GM03348 (cell line): ENCODE data around the gene HK1.
A peak's percentile ranks its signal among the peaks of the same experiment; 100 is the strongest.
"Not testable (repeated sequence)": the region's sequence is repeated elsewhere in the genome, so short reads cannot be mapped to it uniquely, and the experiment has no call there.

Source experiments
- DNase-seq: peaks from one replicate; pipeline ENCODE4 v3.0.0; 2012; ENCODE audit warnings: low spot score

The HK1 gene

GRCh38 chr10:69419744-69420126, 141.4 kb downstream of the HK1 start:
- DNase-seq, result no peak

- DNase-seq, result no peak
Measured at GRCh38 chr10:69421611-69422308, 143.5 kb downstream of the HK1 start.

- no peak for DNase-seq
Measured at GRCh38 chr10:69422676-69423075, 144.4 kb downstream of the HK1 start.

DNA sequence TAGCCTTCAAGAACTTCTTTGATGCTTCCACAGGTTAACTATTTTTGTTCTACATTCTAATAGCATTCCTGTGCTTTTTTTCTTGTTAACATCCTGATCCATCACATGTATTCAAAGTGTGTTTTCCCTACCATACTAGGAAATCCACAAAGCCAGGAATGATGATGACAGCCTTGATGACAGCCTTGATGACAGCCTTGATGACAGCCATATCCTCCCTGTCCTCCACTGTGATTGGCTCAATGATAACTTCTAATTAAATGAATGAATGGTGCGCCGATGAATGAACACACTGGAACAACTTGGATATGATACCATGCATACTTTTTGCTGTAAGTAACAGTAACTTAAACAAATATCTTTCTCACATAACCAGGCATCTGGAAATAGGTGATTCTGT, 146.7 kb downstream of the HK1 start:
- no peak for DNase-seq

DNA sequence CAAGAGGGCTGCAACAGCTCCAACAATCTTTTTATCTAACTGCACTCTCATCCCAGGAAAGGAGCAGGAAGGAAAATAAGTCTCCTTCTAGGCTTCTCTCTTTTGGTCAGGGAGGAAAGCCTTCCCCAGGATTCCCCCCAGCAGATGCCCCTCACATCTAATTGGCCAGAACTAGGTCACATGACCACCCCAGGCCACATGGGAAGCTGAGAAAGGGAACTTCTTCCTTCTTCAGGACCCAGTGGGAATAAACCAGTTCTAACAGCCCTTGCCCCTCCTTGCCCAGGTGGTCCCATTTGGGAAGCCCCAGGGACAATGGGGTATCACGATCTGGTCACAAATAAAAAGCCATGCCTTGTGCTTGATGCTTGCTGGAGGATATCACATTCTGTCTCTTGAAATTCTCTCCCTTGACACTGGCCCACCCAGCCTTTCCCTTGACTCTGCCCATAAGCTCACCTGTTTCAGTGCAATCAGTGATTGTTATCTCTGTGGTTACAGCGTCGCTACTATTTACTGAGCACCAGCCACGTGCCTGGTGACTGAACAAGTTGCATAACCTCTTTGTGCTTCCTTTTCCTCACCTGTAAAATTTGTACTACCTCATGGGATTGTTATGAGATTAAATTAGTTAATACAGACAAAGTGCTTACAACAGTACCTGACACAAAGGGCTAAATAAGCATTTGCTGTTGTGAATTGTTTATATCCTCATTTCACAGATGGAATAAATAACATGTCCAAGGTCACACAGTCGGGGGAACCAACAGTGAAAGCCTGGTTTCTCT, 147.4 kb downstream of the HK1 start:
- DNase-seq, result no peak

GRCh38 chr10:69426376-69426727, 148.1 kb downstream of the HK1 start:
- no peak for DNase-seq

GRCh38 chr10:69428165-69428564, 149.9 kb downstream of the HK1 start:
- no peak for DNase-seq

DNA sequence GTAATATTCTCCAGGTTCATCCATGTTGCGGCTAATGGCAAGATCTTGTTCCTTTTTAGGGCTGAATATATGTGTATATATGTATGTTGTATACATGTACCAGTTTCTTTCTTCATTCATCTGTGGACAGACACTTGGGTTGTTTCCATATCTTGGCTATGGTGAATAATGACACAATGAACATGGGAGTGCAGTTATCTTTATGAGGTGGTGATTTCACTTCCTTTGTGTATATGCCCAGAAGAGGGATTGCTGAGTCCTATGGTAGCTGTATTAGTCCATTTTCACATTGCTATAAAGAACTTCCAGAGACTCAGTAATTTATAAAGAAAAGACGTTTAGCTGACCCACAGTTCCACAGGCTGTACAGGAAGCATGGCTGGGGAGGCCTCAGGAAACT, 155.9 kb downstream of the HK1 start:
- DNase-seq, result no peak

DNA sequence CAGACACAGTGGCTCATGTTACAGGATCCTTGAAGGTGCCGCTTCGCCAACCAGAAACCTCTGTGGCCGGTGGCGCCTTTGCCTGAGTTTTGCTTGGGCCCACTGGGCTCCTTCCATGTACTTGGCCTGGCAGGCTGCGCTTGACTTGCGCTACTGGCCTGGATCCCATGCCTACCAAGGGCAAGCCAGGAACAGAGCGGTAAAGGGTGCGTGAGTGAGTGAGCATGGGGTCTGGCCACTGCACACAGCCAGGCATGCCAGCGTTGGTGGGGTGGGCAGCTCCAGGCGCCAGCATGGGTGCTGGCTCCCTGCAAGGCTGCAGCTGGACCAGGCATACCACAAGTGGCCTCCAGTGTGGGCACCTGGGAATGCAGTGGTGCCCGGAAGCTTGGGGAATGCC, 156.6 kb downstream of the HK1 start:
- no peak for DNase-seq

DNA sequence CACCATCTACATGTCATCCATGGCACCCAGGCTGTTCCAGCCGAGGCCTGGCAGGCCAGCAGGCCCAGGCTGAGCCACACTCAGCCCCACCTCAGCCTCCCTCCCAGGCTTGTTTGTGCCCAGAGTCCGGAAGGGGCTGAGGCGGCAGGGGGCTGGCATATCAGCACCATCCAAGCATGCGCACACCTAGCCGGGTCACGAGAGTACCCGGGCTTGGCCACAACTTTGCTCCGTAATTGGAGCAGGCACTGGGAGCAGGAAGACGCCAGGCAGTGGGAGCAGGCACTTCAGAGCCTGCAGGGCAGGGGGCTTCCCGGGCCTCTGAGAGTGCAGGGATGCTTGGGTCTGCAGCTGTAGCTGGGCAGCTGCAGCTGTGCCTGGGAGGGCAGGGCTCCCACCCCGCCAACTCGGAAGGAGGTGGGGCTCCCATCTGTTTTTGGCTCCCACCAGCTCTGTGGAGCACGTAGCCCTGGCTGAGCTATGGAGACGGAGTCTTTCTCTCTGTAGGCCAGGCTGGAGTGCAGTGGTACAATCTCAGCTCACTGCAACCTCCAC, 157.7 kb downstream of the HK1 start:
- DNase-seq, result no peak

DNA sequence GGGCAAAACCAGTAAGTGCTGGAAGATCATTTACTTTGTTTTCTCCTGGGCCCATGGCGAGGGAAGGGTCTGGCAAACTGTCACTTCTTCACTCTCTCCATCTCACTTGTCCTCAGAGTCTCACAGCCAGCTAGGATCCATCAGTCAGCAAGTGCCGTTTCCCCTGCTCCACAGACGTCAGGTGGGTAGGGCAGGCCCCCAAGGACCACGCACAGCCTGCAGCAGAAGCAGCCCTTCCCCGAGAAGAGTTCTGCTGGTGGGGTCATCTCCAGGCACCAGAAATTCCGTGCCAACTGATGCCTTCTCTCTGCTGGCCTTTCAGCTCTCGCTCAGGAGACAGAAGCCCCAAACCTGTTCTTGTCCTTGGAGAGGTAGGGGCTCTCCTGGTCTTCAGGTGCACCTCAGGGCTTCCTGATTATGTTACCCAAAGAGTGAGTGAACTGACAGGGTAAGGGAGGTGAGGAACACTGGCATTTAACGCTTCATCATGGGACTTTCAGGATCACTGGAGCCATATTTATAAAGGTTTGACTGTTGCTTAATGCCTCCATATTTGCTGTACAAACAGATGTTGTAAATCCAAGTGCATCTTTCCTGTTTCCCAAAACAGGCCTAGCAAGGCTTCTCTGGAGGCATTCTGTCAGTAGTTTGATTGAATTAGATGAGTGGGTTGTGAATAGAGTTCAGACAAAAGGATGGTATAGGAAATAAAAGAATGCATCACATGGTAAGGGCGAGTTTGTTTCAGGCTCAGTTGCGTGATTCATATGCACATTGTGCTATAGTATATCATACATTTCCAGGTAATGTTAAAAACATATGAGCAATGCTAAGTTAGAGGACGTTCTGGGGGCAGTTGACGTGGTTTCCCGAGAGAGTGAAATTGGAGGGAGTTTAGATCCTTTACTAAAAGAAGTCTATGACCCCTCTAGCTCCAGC, 159.3 kb downstream of the HK1 start:
- DNase-seq, result no peak

GRCh38 chr10:69438536-69439349, 160.4 kb downstream of the HK1 start:
- DNase-seq, result peak; percentile 64

- DNase-seq, result peak; percentile 74
Measured at GRCh38 chr10:69439350-69439739, 161.0 kb downstream of the HK1 start.

DNA sequence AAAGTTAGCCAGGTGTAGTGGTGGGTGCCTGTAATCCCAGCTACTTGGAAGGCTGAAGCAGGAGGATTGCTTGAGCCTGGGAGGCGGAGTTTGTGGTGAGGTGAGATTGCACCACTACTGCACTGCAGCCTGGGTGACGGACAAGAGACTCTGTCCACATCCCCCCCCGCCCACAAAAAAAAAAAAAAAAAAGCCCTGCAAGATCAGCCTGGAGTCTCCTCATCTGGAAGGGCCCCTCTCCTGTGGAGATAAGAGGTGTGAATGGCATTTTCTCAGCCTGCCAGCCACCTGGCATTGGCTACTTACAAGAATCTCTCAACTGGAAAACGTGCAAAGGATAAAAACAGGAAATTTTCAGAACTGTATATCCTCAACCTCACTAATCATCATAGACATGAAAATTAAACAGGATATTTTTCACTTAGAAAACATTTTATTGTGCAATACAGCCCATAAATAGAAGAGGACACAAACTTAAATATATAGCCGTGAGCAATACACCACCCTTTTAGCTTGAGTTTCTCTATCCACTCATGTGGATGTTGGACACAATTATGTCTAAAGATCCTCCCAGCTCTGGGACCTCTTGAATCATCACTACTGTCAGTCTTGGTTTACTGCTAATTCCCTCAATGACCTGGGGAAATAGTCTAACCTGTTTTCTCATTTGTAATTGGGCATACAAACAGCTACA, 161.7 kb downstream of the HK1 start:
- DNase-seq, result peak; percentile 52

GRCh38 chr10:69443354-69443753, 165.1 kb downstream of the HK1 start:
- DNase-seq, result no peak

GRCh38 chr10:69445041-69445440, 166.7 kb downstream of the HK1 start:
- no peak for DNase-seq

DNA sequence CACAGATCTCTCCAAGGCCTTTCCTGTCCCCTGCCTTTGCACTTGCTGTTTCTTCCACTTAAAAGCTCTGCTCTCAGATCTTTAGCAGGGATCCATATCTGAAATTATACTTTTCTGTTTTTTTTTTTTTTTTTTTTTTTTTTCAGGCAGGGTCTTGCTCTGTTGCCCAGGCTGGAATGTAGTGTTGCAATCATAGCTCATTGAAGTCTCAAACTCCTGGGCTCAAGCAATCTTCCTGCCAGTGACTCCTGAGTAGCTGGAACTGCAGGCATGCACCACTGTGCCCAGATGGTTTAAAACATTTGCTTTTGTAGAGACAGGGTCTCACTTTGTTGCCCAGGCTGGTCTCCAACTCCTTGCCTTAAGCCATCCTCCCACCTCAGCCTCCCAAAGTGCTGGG, 167.9 kb downstream of the HK1 start:
- DNase-seq, result no peak

- DNase-seq, result peak; percentile 61
Measured at GRCh38 chr10:69446650-69447151, 168.4 kb downstream of the HK1 start.

GRCh38 chr10:69449841-69450240, 171.5 kb downstream of the HK1 start:
- DNase-seq, result peak; percentile 39

- not testable (repeated sequence) for DNase-seq
Measured at GRCh38 chr10:69450395-69450794, 172.1 kb downstream of the HK1 start.
